ENCODE data around the gene NLRP2B. TPM values are rescaled to one million over a fixed set of nuclear protein-coding genes. Genes with fewer than 3 reads are reported as not detected.
"Not testable (repeated sequence)": the region's sequence is repeated elsewhere in the genome, so short reads cannot be mapped to it uniquely, and the experiment has no call there.

NLRP2B gene
- not detected for total RNA-seq
- long read RNA-seq = 0 reads

DNA sequence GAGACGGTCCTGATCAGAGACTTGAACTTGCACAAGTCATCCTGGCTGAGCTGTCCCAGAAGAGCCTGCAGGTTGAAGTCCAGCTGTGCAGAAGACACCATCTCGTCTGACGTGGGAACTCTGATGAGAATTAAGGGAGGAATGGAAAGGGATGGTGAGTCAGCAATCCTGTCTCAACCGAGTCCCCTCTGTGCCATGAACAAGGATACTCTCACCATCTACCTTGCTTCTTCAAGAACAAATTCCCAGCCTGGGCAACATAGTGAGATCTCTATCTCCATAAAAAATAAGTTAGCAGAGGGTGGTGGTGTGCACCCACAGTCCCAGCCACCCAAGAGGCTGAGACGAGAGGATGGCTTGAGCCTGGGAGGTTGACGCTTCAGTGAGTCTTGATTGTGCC lies at the start of gene NLRP2B:
Gene NLRP2B (minus strand): TSS at position 101 of the 400 bp plus-strand sequence.
- ATAC-seq (no peak), DNase-seq (no peak)

DNA sequence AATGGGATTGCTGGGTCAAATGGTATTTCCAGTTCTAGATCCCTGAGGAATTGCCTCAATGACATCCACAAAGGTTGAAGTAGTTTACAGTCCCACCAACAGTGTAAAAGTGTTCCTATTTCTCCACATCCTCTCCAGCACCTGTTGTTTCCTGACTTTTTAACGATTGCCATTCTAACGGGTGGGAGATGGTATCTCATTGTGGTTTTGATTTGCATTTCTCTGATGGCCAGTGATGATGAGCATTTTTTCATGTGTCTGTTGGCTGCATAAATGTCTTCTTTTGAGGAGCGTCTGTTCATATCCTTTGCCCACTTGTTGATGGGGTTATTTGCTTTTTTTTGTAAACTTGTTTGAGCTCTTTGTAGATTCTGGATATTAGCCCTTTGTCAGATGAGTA lies 45.9 kb upstream of the NLRP2B start:
- intact Hi-C loops (cut with micrococcal nuclease); DNase-seq; ATAC-seq: not testable (repeated sequence)

More for the DNA sequence above, at the start of gene NLRP2B:
- intact Hi-C loops (cut with micrococcal nuclease) = no loop called here

DNA sequence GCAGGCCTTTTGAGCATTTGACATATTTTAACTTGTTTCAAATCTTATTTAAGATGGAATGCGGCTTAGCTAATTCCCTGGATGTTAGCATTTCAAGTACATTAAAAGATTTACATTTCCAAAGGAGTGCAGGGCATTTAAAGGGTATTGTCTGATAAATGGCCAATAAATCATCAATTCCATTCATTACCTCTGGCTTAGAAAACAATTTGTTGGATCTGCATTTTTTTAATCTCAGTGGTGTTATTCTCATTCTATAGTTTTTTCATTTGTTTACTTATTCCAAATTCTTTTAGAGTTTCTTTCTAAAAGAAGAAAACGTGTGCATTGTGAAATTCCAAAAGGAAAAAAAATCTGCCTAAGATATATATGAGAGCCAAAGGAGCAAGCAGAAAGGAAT lies 1.3 kb upstream of the NLRP2B start:
- ATAC-seq (no peak), DNase-seq (no peak)
- intact Hi-C loops (cut with micrococcal nuclease) = no loop called here

DNA sequence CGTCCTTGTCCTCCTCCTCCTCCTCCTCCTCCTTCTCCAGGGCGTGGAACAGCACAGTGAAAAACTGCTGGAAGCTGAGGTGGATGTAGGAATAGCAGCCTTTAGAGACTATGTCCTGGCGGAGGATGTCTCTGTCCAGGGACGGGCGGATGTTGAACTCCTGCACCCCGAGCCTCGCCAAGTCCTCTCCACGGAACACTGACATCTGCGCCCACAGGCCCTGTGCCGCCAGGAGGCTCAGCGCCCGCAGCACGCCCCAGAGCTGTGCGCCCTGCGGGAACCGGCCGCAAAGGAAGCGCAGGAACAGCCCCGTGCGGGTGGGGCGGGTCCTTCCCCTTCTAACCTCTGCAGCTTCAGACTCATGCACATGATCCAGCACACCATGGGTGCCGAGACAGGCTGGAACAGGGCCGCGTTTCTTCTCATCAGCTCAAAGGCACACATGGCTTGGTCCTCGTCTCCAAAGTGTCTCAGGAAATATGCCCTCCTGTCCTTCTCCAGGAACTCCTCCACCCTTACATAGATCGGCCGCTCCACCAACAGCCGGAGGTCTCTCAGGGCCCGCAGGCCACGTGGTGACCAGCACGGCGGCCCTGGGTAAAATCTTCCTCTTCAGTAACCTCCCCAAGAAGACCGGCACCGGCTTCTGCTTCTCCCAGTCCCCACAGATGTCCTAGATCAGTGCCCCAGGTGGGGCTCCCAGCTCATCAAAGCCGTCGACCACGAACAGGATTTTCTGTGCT lies 1.2 kb downstream of the NLRP2B start:
- DNase-seq (no peak), ATAC-seq (no peak)

DNA sequence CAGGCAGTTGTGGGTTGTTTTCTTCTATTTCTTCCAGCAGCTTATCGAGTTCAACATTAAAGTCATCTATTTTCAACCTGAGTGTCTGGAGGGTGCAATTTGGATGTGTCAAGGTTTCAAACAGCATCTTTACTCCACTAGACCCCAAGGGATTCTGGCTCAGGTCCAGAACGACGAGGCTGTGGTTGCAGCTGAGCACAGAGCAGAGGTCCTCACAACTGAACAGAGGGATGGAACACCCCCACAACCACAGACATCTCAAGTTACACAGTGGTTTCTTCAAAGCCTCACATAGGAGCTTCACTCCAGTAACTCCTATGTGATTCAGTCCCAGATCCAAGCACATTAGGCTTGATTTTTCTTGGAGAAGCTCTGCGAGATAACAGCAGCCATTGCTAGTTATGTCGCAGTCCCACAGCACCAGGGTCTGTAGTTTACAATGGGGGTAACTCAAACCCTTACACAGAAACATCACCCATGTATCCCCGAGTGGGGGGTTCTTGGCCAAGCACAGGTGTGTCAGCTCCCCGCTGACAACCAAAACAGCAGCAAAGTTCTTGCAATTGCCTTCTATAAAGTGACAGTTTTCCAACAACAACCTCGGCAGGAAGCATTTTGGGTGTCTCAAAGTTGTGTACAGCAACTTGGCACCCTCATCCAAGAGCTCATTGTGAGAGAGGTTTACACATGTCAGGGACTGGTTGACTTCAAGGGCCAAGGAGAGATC lies 2.8 kb downstream of the NLRP2B start:
- no peak for DNase-seq
- intact Hi-C loops (cut with micrococcal nuclease) = no loop called here
- ATAC-seq = no peak

More for the DNA sequence above, 1.2 kb downstream of the NLRP2B start:
- intact Hi-C loops (cut with micrococcal nuclease) = no loop called here

DNA sequence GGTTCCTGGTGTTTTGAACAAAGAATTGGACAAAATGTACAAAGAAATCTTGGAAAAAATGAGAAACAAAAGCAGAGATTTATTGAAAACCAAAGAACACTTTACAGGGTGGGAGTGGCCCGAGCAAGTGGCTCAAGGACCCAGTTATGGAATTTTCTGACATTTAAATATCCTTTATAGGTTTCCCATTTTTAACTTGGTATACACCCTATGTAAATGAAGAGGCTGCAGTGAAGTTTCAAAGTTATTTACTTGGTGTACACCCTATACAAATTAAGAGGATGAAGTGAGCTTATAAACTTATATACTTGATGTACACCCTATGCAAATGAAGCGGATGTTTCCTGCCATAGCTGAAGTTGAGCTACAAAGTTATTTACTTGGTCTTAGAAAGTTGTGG lies 4.7 kb downstream of the NLRP2B start:
- DNase-seq = no peak
- no peak for ATAC-seq
- intact Hi-C loops (cut with micrococcal nuclease) = no loop called here

DNA sequence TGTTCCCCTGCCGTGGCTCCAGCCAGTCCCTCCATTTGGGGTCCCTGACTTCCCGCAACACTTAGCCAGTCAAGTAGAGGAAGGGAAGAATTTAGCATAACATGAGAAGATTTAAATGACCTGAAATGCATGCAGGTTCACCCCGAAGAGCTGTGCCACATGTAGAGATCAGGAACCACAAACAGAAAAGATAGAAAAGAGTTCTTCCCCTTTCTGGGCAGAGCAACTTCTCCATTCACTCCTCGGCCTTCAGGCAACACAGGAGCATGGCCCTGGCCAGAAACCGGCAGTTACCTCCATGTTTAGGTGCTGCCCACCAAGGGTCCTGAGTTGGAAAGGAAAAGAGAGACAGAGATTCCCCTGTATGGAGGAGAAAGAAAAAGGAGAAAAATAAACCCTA lies 5.2 kb downstream of the NLRP2B start:
- ATAC-seq (no peak), DNase-seq (no peak)
- intact Hi-C loops (cut with micrococcal nuclease) = no loop called here

DNA sequence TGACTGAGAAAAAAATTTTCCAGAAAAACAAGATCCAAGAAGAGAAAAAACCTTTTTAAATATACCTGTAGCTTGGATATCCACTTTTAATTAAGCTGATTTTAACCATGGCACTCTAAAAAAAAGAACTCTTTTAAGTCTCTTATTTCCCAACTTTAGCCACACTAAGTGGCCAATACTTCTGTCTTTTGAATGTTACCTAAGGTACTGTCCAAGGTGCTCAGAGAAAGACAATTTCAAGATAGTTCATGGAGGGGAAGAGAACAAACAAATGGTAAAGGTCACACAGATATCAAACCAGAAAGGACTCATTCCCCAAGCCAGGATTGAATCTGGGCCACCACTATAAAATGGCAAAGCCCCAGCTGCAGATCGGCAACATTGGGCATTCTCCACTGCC lies 10.1 kb downstream of the NLRP2B start:
- ATAC-seq = no peak
- intact Hi-C loops (cut with micrococcal nuclease) = no loop called here
- DNase-seq = no peak

DNA sequence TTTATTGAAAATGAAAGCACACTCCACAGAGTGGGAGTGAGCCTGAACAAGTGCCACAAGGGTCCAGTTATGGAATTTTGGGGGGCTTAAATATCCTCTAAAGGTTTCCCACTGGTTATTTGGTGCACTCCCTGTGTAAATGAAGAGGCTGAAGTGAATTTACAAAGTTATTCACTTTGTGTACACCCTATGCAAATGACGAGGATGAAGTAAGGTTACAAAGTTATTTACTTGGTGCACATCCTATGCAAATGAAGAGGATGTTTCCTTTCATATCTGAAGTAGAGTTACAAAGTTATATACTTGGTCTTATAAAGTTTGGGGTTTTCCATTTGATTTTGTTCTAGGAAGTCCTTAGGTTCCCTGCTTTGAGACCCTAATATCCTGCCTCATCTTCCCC lies 13.1 kb downstream of the NLRP2B start:
- ATAC-seq (no peak), DNase-seq (no peak)
- intact Hi-C loops (cut with micrococcal nuclease) = no loop called here

DNA sequence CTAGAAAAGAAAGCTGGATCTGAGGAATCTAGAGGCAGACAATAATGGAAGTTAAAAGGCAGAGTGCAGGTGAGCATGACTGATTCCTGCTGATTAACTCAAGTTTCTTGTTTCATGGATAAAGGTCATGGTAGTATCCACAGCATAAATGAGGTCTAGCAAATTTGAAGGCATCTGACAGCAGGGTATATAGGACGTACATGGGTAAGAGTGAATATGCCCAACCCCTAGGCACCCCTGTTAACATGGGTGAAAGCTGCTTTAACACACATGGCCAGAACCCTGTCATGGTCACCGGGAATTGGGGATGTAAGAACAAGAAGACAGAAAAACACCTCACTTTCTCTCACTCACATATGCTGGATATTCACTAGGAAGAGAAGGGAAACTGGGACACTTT lies 25.0 kb downstream of the NLRP2B start:
- intact Hi-C loops (cut with micrococcal nuclease) = no loop called here
- DNase-seq (no peak), ATAC-seq (no peak)

DNA sequence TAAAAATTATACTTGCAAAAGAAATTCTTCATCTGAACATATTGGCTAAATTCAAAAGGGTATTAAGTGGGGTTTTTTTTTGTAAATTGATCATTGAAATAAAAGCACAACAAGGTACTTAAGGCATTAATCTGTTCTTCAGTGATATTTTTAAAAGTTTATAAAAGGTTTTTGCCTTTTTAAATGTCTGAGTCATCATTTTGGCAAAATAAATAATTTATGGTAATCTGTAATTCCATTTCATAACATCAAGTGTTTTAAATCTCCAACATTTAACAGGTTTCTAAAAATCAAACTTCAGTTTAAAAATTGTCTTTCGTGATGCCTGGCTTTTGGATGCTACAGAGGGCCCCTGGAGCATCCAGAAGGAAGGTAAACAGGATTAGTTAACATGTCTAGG lies 27.4 kb downstream of the NLRP2B start:
- no peak for ATAC-seq
- intact Hi-C loops (cut with micrococcal nuclease) = no loop called here
- no peak for DNase-seq

DNA sequence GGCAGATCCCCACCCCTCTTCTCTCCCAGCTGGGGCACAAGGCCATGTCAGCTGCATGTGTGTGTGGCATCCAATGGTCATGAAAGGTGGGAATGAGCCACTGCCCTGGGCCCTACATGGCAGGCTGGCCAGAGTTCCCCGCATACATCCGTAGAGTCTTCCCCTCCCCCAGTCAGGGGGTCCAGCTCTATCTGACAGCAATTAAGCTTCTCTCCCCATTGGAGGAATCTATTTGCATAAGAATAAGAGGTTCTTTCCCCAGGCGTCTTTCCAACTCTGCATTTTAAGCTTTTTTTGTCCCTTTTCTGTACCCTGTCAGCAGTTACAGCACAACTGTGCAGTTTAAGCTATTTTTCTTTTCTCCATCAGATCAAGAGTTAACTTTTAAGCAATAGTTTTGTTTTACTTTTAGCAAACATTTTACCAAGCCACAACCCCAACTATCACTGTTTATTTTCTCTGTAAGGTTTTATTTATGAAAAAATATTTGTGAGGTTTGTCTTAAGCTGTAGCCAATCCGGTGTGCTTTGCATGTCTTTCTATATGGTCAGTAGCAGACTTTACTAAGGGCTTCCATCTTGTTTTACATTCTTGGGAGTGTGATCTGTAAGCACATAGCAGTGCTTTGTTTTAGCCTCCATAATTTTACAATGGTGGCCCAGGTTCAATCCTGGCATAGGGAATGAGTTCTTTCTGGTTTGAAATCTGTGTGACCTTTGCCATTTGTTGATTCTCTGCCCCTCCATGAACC lies 28.7 kb downstream of the NLRP2B start:
- no peak for ATAC-seq
- no peak for DNase-seq
- intact Hi-C loops (cut with micrococcal nuclease) = no loop called here

DNA sequence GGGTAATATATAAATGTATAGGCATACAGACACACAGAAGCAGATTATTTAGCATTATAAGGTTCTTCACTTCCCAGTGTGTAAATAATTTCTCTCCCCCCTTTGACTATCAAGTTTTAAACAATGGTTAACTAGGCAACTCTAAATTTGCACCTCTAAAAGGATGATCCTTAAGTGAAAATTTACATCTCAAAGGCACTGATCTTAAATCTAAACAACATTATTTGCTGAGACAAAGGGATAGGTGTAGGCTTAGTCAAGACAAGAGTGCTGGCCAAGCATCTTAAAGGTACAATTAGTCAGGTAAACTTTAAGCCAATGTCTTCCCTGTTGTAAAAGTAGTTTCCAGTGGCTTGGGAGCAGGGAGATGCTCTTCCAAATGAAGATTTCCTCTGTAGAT lies 33.0 kb downstream of the NLRP2B start:
- no peak for ATAC-seq
- intact Hi-C loops (cut with micrococcal nuclease) = no loop called here
- DNase-seq = no peak

DNA sequence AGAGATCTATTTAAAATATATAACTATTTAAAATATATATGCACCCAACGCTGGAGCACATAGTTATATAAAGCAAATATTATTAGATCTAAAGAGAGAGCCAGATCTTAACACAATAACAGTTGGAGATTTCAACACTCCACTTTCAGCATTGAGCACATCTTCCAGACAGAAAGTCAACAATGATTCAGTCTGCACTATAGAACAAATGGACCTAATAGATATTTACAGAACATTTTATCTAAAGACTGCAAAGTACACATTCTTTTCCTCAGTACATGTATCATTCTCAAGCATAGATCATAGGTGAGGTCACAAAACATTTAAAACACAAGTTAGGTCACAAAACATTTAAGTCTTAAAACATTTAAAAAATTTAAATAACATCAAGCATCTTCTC lies 36.4 kb downstream of the NLRP2B start:
- ATAC-seq = no peak
- intact Hi-C loops (cut with micrococcal nuclease) = no loop called here
- no peak for DNase-seq

DNA sequence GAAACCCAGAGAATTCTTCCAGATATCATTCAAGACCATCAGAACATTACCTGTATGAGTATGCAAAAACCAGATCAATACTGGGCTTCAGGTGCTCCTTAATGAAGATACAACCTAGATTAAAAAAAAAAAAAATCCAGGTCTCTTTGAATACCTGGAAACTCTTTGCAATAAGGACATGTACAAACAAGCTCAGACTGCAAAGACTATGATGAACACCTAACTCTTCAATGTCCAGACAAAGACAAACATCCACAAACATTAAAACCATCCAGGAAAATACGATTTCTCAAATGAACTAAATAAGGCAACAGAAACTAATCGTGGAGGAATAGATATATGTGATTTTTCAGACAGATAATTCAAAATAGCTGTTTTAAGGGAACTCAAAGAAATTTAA lies 38.7 kb downstream of the NLRP2B start:
- ATAC-seq = no peak
- intact Hi-C loops (cut with micrococcal nuclease) = no loop called here
- DNase-seq = no peak

DNA sequence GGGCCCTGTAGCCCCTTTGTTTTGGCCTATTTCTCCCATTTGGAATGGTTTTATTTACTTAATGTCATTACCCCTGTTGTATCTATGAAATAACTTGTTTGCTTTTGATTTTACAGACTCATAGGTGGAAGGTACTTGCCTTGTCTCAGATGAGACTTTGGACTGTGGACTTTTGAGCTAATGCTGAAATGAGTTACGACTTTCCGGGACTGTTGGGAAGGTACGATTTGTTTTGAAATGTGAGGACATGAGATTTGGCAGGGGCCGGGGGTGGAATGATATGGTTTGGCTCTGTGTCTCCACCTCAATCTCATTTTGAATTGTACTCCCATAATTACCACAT lies 39.4 kb downstream of the NLRP2B start:
- ATAC-seq (no peak), DNase-seq (no peak)
- intact Hi-C loops (cut with micrococcal nuclease) = no loop called here

DNA sequence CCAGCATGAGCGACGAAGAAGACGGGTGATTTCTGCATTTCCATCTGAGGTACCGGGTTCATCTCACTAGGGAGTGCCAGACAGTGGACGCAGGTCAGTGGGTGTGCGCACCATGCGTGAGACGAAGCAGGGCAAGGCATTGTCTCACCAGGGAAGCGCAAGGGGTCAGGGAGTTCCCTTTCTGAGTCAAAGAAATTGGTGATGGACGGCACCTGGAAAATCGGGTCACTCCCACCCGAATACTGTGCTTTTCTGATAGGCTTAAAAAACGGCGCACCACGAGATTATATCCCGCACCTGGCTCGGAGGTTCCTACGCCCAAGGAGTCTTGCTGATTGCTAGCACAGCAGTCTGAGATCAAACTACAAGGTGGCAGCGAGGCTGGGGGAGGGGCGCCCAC lies 50.6 kb downstream of the NLRP2B start:
- ATAC-seq; intact Hi-C loops (cut with micrococcal nuclease); DNase-seq: not testable (repeated sequence)
